DND-41 (cell line): Measurements from ENCODE around the gene CMTM2.

Experiments used
- CTCF ChIP-seq: IDR thresholded peaks from 2 replicates; pipeline ENCODE4 v1.5.1; 2012; ENCODE audit warnings: borderline replicate concordance, low read length, moderate library complexity, mild to moderate bottlenecking; ENCODE audit not compliant: poor library complexity, severe bottlenecking; ENCODE audit errors: extremely low read depth
- EZH2 ChIP-seq: IDR thresholded peaks from 3 replicates; pipeline ENCODE4 v1.6.1; 2012; ENCODE audit warnings: borderline replicate concordance, low read depth, mild to moderate bottlenecking, moderate library complexity, low read length, inconsistent platforms; ENCODE audit not compliant: severe bottlenecking

- TF ChIP-seq CTCF (no peak), EZH2 (no peak)
Measured at GRCh38 chr16:66561381-66562080, 17.7 kb upstream of the CMTM2 start.
